ELF-1 (cell line): ENCODE measurements around the gene HS3ST3A1.
"Not testable (repeated sequence)": the region's sequence is repeated elsewhere in the genome, so short reads cannot be mapped to it uniquely, and the experiment has no call there.

Source experiments
- DNase-seq: peaks from one replicate; pipeline ENCODE4 v3.0.0-alpha.2; 2016; ENCODE audit warnings: low read depth, low spot score

HS3ST3A1 gene

DNA sequence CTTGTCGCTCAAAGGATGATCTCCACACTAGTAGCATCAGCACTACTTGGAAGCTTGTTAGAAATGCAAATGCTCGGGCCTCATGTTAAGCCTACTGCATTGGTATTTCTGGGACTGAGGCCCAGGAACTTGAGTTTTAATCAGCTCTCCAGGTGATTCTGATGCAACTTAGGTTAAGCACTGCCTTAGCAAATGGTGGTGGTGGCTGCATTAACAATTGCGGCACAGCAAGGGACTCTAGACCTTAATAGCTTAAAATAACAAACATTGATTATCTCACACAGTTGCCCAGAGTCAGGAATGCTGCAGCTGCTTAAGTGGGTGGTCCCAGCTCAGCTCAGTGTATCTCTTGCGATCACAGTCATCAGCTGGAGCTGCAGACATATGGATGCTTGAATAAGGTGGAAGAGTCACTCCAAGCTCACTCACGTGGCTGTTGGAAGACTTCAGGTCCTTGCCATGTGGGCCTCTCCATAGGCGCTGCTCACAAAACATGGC lies 25.8 kb downstream of the HS3ST3A1 start:
- peak; percentile 55 for DNase-seq

DNA sequence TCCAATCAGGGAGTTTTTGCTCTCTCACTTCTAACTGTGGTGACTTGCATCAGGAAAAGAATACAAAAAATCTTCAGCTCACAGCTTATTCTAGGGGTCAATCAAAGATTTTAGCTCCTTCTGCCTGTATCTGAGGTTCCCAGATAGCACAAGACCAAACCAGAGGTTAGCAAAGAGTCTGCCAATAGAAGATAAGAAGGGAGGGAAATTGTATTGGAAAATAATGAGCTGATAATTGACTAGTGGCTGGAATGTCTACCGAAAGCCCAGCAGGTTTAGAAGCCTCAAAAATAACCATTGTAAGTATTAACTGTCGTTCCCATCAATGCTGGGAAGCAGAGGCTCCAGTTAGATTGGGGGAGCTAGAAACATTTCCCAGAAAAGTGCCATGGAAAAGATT lies 26.3 kb downstream of the HS3ST3A1 start:
- DNase-seq = no peak

DNA sequence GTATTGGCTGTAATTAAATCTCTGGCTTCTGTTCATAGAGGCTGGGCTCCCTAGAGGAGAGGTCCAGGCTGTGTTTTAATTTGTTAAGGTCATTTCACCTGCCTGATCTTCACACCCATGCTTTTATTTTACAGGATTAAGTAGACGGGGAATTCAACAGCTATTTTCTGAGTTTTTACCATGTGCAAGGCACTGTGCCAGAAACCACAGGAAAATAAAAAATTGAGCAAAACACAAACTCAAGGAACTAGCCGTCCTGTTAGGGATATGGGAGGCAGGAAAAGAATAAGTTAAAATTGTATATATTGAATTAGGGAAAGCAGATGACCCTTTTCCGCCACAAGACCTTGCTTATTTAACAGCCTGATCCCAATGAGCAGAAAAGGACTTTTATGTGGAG lies 29.1 kb downstream of the HS3ST3A1 start:
- no peak for DNase-seq

DNA sequence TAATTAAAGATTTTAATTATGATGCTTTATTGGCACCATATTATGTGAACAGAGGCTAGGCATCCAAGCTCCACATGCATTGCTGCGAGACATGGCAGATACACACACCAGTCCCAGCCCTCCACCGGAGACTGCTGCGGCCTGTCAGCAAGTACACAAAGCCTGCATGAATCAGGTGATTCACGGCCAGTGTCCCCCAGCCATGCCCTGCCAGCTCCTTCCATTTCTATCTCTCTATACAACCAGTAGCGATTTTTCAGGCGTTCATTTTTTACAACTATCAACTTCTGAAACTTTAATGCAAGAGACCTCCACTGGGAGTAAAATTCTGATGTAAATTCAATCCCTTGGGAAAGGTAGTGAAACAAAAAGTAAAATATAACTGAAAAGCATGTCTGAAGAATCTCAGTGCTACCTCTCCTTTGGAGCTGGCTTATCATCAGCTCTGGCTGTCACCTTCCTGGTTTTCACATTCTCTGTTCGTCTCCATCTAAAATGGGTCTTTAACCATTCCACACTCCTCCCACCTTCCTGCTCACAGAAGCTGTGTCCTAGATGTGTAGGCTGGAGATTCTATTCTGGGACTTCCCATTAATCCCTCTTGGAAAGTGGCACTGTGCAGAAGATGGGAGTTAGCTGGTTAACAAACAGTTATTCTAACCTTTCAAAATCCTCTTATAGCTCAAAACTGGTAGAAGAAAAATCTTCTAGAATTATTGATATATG lies 32.2 kb downstream of the HS3ST3A1 start:
- peak; percentile 32 for DNase-seq

DNA sequence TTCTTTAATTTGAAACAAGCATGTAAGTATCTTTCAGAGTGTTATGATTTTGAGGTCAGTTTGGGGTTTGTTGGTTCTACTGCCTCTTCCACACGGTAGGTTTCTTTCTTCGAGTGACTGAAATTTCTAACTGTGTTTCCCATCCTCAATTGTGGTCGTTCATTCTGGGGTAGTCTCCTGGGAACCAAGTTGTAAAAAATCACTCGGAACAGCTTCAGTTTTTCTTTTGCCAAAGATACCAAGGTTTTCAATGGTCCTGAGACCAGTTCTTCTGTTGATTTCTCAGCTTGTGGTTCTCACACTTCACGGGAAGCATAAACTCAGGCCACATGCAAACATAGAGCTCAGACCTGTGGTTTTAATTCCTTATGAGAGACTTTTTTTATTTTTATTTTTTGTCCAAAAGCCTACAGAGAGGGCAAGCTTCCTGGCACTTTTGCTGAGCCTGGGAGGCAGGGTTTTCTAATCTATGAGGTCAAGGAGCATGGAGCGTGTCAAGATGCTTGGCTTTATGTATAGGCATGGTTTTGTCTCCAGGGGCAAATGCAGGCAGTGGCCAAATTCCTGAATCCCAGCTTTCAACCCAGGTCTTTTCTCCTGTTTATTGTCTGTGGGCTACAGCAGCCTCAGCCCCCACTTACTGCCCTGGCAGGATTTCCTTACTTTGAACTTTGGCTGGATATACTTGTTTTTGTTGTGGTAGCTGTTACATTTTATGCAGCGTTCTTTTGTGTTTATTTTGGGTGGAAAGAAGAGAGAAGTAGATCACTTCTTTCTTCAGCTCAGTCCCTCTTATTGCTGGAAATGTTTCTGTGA lies 32.9 kb downstream of the HS3ST3A1 start:
- DNase-seq = peak; percentile 62

DNA sequence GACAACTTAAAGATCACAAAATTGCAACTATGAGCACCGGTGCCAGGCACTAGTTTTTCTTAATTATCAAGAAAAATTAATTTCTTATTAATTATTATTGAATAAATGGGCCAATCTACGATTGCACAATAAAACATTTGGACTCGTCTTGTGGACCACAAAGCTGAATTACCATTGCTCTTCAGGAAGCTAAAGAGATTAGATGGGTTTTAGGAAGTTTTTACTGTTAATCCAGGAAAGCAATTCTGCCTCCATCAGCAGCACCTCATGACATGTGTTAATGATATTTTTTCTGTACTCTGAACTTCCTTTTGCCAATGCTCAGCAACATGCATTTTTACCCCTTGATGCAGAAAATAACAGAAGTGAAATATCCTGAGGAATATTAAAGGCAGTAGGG lies 37.9 kb downstream of the HS3ST3A1 start:
- DNase-seq = no peak

DNA sequence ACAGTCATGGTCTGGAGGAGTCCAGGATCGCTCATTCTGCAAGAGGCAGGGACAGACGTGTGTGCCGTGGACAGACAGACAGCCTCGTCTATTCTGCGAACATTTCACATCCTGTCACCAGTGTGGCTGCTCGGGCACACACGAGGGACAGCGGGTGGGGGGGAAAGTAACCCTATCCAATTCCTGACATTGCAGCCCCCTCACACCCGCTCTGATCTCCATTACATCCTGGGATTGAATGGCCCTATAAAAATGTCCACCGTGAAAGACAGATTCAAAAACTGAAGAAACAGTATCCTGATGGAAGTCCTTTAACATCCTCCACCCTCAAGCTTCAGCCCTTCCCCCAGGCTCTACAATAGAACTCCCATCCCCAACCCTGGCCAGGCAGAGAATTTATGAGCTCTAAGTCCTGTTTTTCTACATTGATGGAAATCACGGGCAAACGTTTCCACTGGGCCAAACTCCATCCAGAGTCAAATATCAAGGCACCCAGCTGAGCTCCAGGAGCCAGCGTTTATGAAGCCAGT lies 39.4 kb downstream of the HS3ST3A1 start:
- peak; percentile 32 for DNase-seq

DNA sequence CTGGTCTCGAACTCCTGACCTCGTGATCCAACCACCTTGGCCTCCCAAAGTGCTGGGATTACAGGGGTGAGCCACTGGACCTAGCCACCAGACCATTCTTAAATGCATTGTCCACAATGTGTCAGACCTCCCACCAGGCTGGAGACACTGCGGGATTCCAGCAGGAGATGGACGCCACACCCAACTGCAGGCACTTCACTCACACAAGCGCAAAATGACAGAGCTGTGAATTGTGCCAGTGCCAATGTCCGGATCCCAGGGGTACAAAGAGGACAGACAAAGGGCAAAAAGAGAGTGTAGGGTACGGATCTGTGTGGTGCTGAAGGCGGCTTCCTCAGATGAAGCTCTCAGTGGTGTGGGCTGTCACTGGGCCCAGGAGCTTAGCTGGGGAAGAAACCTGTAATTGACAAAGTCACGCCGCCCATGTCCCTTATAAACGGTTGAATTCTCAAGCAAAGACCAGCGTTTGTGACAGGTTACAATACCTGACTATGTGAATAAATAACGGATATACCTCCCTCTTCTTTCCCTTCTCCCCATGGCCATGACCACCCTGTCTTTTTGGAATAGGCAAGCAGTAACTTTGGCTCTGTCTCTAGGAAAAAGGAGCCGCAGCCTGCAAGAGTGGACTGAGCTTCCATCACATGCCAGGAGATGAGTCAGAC lies 40.0 kb downstream of the HS3ST3A1 start:
- DNase-seq = no peak

DNA sequence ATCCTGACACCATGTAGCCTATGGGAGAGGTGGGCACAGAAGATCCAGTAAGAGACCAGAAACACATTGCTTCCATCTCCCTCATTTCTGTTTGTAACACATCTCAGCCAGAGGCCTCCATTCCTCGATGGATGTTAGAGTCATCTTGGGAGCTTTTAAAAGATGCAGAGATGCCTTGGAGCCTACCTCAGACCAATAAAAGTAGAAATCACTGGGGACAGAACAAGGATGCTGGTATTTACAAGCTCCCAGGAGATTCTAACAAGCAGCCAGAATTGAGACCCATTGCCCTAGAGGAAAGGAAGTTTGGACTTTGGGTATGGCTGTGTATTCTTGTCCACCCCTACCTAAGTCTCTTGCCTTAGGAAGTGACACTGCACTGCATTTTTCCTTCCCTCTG lies 40.8 kb downstream of the HS3ST3A1 start:
- DNase-seq = no peak

DNA sequence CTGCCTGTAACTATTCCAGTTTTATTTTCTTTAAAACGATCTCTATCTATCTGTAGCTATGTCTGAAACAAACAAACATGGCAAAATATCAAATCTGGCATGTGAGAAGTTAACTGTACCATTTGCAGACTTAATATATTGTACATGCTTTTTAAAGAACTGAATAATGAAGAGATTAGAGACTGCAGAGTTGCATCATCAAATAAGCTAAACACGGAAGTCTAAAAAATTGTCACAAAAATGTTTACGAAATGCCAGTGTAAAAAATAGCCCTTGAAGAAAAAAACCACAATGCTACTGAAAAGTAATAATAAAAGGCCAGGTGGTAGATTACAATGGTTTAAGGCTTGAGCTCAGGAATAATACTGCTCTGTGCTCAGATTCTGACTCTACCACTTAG lies 43.1 kb downstream of the HS3ST3A1 start:
- no peak for DNase-seq

DNA sequence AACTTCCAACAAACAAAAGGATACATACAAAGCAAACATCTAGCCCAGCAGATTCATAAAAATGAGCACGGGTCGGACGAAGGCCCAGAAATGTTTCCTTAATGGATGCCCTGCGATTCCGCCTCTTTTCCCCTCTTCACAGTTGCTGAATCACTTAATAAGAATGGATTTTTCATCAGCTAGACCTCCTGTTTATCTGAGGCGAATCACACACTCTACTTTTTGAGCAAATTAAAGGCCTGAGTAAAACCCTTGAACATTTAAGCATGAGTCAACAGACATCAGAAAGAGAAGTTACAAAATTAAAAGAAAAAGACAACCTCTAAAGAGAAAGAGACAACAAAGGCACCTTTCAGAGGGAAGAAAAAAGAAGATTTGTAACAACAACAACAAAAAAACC lies 44.7 kb downstream of the HS3ST3A1 start:
- no peak for DNase-seq

DNA sequence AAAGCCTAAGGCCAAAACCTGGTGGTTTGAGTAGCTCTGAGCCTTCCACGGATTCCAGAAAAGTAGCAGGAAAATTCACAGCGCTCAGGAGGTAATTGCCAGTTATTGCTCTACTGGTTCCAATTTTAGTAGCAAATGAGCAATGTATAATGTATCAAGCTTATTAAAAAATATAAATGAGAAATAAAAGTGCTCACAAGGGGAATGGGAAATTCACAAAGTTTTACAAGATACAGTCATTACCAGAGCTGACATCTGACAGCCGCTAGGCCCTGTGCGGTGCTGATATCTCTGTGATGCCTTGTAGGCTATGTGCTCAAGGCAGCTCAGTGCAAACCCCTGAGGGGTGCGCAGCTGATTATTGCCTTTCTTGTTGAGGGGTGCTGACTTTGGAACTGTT lies 47.5 kb downstream of the HS3ST3A1 start:
- DNase-seq = no peak

DNA sequence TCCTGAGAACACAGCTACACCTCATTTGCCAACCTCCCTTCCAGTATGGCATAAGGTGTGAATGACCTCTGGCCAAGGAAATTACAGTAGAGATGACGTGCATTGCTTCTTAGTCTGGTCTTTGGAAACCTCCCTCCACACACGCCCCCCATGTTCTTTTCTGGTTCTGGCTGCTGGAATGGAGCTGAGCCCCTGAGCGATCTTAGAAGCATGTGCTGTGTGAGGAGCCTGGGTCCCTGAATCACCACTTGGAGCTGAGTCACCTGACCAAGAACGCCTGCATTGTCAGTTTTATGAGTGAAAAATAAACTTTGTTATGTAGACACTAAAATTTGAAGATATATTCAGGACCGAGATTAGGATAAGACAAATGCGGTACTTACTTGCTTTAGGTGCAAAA lies 51.4 kb downstream of the HS3ST3A1 start:
- no peak for DNase-seq

DNA sequence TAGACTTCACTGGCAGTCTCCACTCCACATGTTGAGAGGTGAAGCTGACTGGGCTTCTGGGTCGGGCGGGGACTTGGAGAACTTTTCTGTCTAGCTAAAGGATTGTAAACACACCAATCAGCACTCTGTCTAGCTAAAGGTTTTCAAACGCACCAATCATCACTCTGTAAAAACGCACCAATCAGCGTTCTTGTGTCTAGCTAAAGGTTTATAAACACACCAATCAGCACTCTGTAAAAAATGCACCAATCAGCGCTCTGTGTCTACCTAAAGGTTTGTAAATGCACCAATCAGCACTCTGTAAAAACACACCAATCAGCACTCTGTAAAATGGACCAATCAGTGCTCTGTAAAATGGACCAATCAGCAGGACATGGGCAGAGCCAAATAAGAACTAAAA lies 53.2 kb downstream of the HS3ST3A1 start:
- DNase-seq = not testable (repeated sequence)

DNA sequence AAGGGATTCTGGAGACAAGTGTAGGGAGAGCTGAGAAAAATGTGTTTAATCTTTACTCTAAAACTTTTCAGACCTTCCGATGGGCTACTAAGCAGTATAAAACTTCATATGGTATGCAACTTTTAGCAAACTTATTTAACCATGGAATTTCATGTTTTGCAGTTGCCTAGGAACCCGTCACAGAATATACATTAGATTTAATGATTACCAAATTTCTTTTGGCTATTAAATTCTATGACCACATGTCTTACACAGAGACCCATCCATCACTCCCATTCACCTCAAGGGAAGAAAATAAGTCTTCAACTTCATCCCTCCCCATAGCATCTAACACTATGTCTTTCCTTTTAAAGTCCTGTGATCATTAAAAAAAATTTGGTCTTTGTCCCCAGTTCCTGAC lies 54.9 kb downstream of the HS3ST3A1 start:
- DNase-seq = no peak

DNA sequence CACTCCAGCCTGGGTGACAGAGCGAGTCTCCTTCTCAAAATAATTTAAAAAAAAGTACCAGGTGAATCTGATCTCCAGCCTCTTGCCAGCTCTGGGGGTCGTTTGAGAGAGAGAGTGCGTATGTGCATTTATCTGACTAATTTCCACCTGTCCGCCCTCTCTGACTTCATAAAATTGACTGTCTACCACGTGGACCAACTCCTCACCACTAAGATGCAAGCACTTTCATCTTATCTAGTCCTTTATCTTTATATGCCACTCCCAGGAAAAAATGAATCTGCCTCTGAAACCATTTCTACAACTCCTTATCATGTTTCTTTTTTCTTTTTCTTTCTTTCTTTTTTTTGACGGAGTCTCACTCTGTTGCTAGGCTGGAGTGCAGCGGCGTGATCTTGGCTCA lies 55.8 kb downstream of the HS3ST3A1 start:
- no peak for DNase-seq

DNA sequence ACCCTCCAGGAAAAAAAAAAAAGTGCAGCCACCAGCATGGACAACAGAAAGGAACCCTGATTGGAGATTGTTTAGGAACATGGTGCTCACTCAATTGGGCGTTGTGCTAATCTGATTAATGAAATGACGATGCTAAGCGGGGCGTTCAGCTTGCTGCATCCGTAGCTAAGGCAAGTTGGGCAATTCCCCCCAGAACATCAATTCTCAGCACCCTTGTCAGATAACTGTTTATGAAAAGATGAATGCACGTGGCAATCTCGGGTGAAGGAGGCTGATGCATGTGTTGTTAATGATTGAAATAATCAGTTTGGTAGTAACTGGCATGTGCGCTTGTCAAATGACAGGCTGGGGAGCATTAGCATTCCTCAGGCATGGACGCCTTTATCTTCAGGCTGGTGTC lies 57.0 kb downstream of the HS3ST3A1 start:
- no peak for DNase-seq

DNA sequence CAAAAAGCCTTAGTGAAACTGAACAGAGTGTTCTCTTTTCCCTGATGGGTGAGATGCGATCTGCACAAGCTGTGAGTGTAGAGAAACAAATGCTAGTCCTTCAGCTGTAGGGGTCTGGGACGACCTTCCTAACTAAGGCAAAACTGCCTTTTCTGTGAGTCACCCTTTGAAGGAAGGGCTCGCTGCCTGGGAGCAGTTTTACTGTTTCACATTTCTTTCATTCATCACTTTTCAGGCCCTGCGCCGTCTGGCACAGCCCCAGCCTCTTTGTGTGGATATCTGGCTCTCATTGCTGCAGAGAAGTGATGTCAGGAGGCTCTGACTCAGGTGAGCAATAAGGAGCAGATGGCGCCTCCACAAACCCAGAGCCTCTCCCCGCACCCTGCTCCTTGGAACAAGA lies 57.4 kb downstream of the HS3ST3A1 start:
- peak; percentile 80 for DNase-seq

DNA sequence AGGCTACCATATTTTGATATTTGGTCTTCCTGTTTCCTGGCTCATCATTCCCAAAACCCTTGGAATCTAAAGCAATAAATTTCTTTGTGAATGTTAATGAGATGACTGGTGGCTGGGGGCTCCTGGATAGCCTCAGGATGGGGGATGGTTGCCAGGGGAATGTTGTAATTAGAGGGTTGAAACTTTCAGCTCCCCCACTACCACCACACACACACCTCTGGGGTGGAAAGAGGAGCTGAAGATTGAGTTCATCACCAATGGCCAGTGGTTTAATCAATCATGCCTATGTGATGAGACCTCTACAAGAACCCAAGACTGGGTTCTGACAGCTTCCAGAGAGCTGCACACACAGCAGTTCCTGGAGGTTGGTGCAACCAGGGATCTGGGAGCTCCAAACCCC lies 59.1 kb downstream of the HS3ST3A1 start:
- peak; percentile 21 for DNase-seq

DNA sequence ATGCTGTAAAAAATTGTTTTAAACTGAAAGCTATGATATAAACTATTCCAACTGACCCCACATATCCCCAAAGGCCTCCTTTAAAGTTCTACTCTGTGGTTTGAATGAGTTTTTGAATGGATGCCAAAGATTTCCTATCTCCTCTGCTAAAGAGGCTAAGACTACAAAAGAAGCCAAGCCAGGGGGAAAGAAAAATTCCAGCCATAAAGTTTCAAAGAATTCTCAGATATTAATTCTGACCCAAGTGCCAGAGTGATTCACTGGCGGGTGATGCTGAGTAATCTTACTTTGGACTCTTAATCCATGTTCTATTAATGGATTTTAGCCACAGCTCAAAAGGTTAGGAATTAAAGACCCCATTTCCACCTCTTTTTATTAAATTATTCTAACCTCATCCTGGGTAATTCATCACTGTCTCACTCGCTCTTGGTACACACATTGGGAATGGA lies 60.7 kb downstream of the HS3ST3A1 start:
- DNase-seq = no peak

DNA sequence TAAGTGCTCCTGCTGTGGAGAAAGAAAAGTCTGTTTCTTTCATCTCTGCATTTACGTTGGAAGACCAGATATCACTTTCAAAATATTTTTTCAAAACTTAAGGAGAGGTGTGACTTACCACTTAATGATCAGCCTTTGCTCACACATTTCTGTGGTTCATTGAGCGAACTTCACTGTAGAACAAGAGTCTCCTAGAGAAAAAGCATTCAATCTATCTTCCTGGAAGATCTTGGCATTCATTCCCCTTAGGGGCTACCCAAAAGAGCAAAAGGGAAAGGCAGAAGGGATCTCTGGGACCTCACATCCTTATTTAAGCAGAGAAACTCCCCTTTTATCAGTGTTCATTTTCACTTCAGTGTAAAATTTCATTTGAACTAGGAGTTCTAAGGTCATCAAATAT lies 61.2 kb downstream of the HS3ST3A1 start:
- DNase-seq = no peak

DNA sequence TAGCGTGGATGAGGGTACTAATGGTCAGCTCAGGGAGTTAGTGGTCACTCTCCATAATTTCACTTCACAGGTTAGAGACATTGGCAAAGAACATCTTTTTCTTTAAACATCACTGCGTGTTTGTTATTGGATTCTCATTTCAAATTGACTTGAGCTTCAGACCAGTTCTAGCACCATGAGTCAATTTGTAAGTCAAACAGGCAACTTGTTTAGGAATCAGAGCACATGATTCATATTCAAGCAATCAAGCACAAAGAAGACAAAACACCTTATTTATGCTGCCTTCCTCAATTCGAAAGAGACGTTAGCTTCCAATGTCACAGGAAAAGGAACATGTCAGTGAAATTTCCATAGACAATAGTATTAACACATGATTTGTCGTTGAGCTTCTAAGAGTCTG lies 62.3 kb downstream of the HS3ST3A1 start:
- no peak for DNase-seq
